ENCODE data around the gene TRMT61A. TPM values are rescaled to one million over a fixed set of nuclear protein-coding genes. Genes with fewer than 3 reads are reported as not detected.

The TRMT61A gene
- total RNA-seq, 1 experiment from 2014 or later: 29.0 TPM

- DNase-seq (ENCODE audit: low read depth): no peak
Observed at GRCh38 chr14:103533999-103534575, 5.1 kb downstream of the TRMT61A start.

GRCh38 chr14:103534576-103535061 lies 5.6 kb downstream of the TRMT61A start:
- DNase-seq (ENCODE audit: low read depth): no peak

DNA sequence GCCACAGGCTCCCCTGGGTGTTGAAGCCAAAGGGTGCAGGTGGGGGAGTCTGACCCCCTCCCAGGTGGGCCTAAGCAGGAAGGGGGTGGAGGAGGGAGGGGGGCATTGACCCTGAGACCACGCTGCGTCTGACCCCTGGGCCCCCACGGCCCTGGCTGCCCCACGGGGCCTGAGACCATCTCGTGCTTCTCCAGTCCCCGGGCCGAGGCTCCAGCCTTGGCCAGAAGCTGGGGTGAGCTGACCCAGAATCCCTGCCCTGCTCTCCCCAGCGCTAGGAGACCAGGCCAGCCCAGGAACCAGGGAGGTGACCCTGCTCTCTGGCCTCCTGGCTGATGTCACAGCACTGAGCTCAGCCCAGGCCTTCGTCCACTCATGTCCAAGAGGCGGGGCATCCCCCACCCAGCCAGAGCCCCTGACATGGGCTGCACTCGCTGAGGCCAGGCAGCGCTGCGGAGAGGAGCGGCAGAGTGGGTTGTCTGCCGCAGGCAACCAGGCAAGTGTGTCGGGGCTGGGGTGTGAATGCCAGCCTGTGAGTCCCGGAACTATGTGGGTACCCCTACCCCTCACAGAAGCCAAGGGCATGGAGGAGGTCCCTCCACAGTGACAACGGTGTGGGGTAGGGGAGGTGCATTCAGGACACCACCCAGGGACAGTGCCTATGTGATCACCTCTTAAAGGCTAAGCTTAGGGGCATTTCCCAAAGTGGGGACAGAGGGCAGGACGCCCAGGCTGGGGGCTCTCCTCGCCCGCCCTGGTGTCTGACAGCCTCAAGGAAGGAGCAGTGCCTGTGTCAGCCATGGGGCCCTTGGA lies 6.3 kb downstream of the TRMT61A start:
- DNase-seq (ENCODE audit: low read depth): no peak

GRCh38 chr14:103535891-103536565 lies 7.0 kb downstream of the TRMT61A start:
- no peak for DNase-seq (ENCODE audit: low read depth)

GRCh38 chr14:103536693-103537092 lies 7.7 kb downstream of the TRMT61A start:
- no peak for DNase-seq (ENCODE audit: low read depth)

- no peak for DNase-seq (ENCODE audit: low read depth)
Observed at GRCh38 chr14:103537175-103537990, 8.4 kb downstream of the TRMT61A start.

GRCh38 chr14:103538291-103539055 lies 9.5 kb downstream of the TRMT61A start:
- DNase-seq (ENCODE audit: low read depth): no peak

GRCh38 chr14:103539056-103539825 lies 10.2 kb downstream of the TRMT61A start:
- no peak for DNase-seq (ENCODE audit: low read depth)

DNA sequence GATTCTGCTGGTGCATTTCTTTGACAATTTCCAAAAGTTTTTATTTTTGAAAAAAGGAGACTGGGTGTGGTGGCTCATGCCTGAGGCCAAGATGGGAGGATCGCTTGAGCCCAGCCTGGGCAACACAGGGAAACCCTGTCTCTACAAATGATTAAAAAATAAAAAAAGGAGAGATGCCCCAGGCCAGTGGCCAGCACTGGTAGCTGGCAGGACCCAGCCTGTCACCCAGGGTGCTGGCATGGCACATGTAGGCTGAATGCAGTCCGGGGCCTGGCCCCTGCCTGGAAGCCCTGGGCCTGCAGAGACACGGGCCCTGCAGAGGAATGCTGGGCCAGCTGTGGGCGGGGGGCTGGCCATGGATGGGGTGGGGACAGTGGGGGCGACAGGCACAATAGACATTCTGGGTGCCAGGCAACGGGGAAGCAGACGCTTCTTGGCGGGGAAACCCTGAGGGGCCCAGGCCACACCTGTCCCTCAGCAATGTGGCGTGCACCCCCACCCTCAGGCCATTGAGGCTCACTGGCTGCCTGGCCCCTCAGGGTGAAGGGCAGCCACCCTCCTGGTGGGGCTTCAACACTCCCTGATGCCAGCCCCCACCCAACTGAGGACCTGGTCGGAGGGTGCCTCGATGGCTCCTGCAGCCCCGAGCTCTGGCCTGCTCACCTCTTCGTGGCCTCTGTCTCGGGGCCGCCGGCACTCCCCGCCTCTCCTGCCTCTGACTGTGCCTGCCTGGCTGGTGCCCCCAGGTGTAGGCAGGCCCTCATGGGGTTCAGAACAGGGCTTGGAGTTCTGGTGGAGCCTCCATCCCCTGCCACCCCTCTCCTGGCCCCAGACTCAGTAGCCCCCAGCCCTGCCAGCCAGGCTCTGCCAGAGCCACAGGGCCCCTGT lies 12.1 kb downstream of the TRMT61A start:
- no peak for DNase-seq (ENCODE audit: low read depth)

DNA sequence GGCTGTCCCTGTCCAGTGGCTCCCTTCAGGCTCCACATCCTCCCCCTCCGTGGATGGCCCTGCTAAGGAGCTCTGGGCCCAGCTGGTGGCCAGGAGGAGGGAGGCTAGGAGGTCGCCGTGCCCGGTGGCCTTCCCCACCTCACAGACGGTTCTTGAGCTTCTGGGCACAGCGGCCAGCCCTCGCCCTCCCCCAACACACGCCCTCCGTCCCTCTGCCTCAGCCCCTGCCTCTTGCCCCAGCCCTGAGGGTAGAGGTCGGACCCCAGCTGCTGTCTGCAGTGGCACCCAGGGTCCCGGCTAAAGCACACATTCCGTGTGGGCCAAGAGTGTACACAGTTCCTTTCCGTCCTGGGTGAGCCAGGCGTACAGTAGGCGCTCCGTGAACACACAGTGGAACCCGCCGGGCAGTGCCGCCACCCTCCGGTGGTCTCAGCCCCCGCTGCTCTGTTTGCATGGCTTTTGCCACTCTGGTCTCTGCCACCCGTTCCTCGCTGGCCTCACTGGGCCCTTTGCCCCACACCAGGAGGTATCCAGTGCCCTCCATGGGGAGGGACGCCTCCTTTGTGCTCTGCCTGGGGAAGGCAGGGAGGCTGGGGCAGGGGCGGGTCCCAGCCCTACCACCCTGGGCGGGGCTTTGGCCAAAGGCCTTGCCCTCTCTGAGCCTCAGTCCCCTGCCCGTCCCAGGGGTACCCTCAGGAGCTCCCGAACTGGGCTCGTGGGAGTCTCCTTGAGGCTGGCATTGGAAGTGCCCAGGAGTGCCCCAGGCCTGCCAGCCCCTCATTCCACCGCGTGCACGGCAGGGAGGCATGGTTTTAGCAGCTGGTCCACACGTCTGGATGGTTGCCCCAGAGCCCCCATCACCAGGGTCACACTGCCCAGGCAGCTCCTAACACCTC lies 13.0 kb downstream of the TRMT61A start:
- no peak for DNase-seq (ENCODE audit: low read depth)

GRCh38 chr14:103542605-103543088 lies 13.7 kb downstream of the TRMT61A start:
- DNase-seq (ENCODE audit: low read depth): no peak

DNA sequence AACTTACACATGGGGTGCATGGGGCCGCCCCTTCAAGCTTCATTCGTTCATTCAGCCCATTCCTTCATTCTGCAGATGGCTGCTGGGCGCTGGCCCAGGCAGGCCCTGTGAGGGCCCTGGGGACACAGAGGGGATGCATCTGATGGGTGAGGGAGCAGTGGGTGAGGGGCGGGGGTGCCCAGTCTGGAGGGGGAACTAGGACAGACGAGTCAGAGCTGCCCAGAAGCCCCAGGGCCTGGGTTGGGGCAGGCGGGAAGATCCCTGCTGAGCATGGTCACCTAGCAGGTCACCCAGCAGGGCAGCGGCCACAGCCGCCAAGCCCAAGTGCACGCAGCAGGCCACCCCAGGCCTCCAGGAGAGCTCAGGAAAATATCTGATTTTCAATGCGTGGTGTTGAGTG lies 14.1 kb downstream of the TRMT61A start:
- no peak for DNase-seq (ENCODE audit: low read depth)

- no peak for DNase-seq (ENCODE audit: low read depth)
Observed at GRCh38 chr14:103543721-103544387, 14.9 kb downstream of the TRMT61A start.

- DNase-seq (ENCODE audit: low read depth): no peak
Observed at GRCh38 chr14:103544388-103545218, 15.6 kb downstream of the TRMT61A start.

DNA sequence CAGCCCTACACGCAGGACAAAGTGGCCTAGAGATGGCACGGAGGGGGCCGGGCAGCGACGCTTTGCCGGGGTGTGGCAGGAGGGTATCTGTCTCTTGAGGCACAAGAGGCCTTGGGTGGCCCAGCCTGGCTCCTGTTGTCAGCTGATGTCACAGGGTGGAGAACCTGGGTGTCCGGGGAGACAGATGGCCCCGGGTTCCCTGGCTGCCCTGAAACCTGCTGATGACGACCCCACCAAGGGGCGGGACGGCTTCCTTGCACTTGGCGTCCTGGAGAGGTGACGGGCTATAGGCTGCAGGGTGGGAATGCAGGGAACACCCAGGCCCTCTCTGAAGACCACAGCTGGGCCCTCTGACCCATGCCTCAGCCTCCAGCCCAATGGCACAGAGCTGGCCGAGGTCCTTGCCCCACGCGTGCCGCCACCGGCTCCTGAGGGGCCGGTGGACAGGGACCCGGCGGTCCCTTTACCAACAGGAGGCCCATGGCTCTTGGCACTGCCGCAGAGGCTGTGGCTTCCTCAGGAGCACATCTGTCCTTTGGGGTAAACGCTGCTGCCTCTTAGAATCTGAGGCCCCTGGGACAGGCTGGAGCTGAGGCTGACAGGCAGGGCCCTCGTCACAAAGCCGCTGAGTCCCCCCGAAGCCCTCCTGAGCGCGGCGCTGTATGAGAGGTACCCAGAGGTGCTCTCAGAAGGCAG lies 16.4 kb downstream of the TRMT61A start:
- no peak for DNase-seq (ENCODE audit: low read depth)
